ENCODE measurements around the gene RBBP9.

DNA sequence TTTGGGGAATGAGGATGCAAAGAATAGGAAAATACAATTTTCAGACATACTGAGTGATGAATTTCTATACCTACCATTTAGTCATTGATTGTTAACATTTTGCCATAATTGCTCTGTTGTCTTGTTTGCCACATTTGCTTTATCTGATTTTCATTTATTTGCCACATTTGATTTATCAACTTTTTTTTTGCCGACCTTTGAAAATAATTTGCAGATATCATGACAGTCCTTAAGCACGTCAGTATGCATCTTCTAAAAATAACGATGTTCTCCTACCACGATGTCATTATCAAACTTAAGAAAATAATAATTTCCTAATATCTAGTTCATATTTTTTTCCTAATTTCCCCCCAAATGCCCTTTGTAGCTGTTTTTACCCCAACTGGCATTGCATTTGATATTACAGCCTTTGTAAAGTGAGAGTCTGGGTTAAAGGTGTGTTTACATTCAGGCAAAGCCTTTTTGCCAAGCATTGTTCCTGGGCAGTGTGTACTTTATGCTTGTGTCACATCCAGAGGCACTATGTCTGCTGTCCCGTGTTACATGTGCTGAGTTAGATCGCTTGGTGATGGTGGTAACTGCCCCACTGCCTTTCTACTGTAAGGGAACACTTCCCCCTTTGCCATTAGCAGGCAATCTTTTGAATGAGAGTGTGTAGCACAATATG, 37.1 kb upstream of the RBBP9 start:
- TF ChIP-seq, protein P1, sequence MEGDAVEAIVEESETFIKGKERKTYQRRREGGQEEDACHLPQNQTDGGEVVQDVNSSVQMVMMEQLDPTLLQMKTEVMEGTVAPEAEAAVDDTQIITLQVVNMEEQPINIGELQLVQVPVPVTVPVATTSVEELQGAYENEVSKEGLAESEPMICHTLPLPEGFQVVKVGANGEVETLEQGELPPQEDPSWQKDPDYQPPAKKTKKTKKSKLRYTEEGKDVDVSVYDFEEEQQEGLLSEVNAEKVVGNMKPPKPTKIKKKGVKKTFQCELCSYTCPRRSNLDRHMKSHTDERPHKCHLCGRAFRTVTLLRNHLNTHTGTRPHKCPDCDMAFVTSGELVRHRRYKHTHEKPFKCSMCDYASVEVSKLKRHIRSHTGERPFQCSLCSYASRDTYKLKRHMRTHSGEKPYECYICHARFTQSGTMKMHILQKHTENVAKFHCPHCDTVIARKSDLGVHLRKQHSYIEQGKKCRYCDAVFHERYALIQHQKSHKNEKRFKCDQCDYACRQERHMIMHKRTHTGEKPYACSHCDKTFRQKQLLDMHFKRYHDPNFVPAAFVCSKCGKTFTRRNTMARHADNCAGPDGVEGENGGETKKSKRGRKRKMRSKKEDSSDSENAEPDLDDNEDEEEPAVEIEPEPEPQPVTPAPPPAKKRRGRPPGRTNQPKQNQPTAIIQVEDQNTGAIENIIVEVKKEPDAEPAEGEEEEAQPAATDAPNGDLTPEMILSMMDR (IDR thresholded peaks at IDR 0.05; ENCODE audit: borderline replicate concordance, extremely low read depth, low read length, poor library complexity, severe bottlenecking), result no peak
- no peak for TF ChIP-seq EZH2 (IDR thresholded peaks at IDR 0.05; ENCODE audit: borderline replicate concordance, low read depth, low read length, severe bottlenecking)
